ENCODE results near the gene GGTLC1.
"Not testable (repeated sequence)": the region's sequence is repeated elsewhere in the genome, so short reads cannot be mapped to it uniquely, and the experiment has no call there.

GGTLC1 gene

GRCh38 chr20:23994001-23994633 lies 5.5 kb upstream of the GGTLC1 start:
- not testable (repeated sequence) for DNase-seq

- not testable (repeated sequence) for DNase-seq
These were observed 4.9 kb upstream of the GGTLC1 start for GRCh38 chr20:23993440-23993839.

DNA sequence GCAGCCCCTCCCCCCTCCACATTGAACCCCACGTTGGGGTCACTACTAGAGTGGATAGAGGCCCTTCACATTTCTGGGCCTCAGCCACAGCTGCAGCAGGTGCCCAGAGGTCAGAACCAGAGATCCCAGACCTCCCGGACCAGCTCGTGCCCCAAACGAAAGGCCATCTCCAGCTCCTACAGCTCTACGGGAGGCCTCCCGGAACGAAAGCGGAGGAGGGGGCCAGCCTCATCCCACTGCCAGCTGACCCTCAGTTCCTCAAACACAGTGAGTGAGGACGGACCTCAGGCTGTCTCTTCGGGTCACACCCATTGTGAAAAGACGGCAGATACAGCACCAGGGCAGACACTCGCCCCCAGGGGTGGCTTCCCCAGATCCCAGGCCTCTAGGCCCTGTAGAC lies 1.7 kb upstream of the GGTLC1 start:
- not testable (repeated sequence) for DNase-seq

GRCh38 chr20:23988966-23989365 lies 387 bp upstream of the GGTLC1 start:
- not testable (repeated sequence) for DNase-seq

DNA sequence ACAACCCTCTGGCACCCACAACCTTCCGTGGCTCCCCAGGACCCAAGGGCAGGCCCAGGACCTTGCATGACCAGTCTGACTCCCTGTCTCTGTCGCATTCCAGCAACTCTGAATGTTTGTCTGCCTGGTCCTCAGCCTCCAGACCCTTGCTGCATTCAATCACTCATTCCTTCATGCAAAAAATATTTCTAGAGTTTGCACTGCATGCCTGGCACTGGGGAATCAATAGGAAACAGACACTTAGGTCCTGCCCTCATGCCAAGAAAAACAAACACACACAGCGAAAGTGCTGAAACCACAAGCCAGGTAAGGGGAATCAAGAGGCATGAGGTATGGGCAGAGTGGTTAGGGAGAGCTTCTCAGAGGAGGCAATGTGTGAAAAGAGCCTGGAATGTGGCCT lies 1.9 kb downstream of the GGTLC1 start:
- DNase-seq: not testable (repeated sequence)

- DNase-seq: not testable (repeated sequence)
These were observed 2.3 kb downstream of the GGTLC1 start for GRCh38 chr20:23986310-23986709.

DNA sequence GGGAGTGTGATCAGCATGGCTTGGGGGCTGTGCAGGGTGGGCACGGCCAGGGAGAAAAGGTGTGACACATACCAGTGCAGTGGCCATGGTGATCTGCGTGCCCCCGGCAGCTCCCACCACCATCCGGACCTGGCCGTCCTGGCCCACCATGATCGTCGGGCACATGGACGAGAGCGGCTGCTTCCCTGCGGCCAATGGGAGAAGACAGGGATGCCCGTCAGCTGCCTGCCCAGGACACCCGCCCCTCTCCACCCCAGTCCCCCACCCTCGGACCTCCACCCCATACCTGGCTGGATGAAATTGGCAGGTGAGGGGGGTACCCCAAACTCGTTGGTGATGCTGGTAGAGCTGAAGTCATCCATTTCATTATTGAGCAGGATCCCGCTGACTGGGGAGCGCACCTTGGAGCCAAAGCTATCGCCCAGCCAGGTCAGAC lies 2.8 kb downstream of the GGTLC1 start:
- DNase-seq: not testable (repeated sequence)

DNA sequence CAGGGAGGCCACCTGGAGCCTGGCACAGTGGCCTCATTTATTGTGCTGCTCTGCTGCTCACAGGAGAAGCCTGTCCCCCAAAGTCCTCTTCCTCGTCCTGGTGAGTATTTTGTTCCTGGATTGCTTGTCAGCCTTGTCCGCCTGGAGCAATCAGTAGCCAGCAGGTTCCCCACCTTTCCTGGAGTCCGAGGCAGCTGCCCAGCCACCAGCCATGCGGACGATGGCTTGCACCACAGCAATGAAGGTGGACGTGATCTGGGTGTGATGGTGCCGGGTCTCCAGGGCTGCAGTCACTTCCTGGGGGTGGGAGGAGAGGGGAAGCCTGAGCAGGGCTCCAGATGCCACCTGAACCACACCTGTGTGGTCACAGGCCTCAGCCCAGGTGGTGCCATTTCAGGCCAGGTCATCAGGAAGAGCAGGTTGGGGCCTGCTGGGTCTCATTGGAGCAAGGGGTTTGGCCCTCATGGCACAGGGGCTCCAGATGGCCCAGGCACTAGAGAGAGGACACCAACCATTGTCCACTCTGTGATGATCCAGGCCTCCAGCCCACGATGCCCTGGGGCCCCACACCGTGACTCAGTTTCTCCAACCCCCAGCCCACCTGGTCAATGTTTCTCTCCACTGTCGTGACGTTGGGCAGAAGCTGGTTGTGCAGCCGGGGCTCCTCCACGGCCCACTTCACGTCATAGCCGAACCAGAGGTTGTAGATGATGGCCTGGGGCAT lies 3.4 kb downstream of the GGTLC1 start:
- not testable (repeated sequence) for DNase-seq

- not testable (repeated sequence) for DNase-seq
These were observed 4.0 kb downstream of the GGTLC1 start for GRCh38 chr20:23984476-23985023.

- not testable (repeated sequence) for DNase-seq
These were observed 6.2 kb downstream of the GGTLC1 start for GRCh38 chr20:23982112-23983018.

DNA sequence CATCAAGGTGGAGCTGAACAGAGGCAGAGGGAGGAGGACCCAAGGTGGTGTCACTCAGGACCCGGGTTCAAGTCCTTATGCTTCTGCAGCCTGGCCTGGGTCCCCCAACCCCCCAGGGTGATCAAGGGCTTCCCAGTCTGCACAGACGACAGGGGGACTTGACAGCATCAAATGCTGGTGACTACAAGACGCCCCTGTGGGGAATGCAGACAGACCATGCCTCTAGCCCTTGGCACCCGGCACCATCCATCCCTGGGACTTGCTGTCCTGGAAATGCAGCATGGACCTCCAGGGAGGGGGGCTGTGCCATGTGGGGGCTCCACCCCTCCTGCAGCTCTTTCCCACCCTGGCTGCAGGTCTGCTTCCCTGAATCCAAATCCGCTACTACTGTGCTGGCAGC lies 7.1 kb downstream of the GGTLC1 start:
- not testable (repeated sequence) for DNase-seq

GRCh38 chr20:23981014-23981413 lies 7.6 kb downstream of the GGTLC1 start:
- not testable (repeated sequence) for DNase-seq

DNA sequence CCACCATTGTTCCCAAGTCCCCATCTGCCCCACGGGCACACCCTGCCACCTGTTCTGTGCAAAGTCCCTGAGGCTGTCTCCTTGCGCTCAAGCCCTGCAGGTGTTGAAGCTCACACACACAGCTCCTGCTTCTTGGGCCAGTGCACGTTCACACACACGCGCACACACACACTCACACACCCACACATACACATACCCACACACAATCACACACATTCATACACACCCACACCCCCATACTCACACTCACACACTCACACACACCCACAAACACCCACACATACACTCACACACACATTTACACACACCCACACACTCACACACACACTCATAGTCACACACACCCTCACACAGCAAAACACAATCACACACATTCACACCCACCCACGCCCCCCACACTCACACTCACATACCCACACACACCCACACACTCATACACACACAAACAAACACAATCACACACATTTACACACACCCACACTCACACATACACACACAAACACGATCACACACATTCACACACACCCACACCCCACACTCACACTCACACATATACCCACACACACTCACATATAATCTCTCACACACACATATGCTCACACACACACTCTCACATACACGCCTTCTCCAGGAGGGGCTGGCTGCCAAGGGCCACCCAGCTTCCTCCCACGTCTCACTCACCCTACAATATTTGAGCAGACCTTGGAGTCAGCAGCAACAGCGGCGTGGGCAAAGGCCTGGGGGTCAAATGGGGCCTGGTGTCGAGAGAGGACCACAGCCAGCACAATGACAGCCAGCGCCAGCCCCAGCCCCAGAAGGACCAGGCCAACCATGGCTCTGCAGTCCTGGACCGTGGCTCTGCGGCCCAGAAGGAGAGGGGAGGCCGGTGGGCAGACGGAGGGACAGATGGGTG lies 8.4 kb downstream of the GGTLC1 start:
- DNase-seq: not testable (repeated sequence)

- DNase-seq: not testable (repeated sequence)
These were observed 9.2 kb downstream of the GGTLC1 start for GRCh38 chr20:23979380-23979779.

DNA sequence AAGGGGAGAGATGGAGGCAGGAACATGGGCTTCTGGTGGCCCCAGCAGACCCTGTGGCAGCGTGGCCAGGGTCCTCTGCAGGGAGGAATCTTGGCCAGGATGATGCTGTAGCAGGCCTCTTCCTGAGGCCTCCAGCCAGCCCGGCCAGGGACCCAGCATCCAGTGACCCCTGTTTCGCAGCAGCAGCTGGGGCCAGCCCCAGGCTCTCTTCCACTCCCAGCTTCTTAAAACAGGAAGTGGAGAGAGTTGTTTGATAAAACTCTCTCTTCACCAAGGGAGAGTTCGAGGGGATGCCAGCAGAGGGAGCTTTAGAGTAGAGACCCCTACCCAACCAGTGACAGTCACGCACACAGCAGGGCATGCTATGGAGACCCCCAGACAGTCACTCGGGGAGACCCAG lies 10.1 kb downstream of the GGTLC1 start:
- not testable (repeated sequence) for DNase-seq

DNA sequence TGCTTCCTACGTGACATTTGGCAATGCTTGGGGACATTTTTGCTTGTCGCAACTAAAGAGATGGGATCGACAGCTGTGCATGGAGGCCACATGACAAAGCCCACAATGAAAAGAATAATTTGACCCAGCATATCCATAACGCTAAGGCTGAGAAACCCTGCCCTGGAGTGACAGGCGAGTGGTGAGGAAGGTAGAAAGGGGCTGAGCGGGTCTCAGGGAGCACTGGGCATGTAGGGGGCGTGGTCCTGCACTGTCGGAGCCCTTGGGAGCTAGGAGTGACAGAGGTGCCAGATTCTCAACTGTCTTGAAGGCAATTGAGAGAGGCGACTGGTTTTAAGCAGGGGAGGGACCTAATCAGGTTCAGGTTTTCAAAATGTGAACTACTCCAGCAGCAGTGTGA lies 13.6 kb downstream of the GGTLC1 start:
- DNase-seq: no peak

GRCh38 chr20:23971310-23971709 lies 17.3 kb downstream of the GGTLC1 start:
- DNase-seq: no peak

- DNase-seq: no peak
These were observed 18.5 kb downstream of the GGTLC1 start for GRCh38 chr20:23970049-23970448.

- DNase-seq: no peak
These were observed 21.0 kb downstream of the GGTLC1 start for GRCh38 chr20:23967616-23967979.

DNA sequence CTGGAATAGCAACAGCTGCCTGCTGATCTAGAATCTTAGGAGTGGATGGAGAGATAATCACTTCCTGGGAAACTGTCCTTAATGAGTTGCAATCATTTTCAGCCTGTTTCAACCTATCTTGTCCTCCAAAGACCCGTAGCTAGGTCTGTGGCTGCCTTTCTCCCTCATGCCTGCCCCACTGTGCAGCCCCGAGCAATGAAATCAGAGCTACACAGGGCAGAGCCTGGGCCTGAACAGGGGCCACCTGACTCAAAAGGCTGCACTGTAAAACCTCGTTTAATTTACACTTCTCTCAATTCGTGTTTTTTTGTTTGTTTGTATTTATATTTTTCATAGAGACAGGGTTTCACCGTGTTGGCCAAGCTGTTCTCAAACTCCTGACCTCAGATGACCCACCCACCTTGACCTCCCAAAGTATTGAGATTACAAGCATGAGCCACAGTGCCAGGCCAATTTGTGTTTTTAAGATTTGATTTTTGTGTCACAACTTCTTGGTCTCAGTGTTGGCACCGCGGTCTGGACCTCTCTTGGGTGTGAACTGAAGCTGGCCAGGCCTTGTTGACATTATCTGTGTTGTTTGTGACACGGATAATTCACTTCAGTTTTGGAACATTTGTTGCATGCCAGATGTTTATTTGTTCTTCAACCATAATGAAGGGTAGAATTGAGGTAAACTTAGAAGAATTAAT lies 21.5 kb downstream of the GGTLC1 start:
- DNase-seq: no peak

GRCh38 chr20:23966298-23966697 lies 22.3 kb downstream of the GGTLC1 start:
- DNase-seq: no peak
